GM19372 (cell line): ENCODE results near the gene SNAP29.
"Not testable (repeated sequence)": the region's sequence is repeated elsewhere in the genome, so short reads cannot be mapped to it uniquely, and the experiment has no call there.

Source experiments
- ATAC-seq: cut with Tn5 transposase; IDR thresholded peaks from one replicate; pipeline ENCODE4 v1.9.1; 2021; ENCODE audit warnings: mild to moderate bottlenecking, low read depth, moderate library complexity; ENCODE audit not compliant: unreplicated experiment

The SNAP29 gene

GRCh38 chr22:20926243-20926642 lies 67.4 kb downstream of the SNAP29 start:
- no peak for ATAC-seq

- no peak for ATAC-seq
Measured at GRCh38 chr22:20927940-20928572, 69.2 kb downstream of the SNAP29 start.

- no peak for ATAC-seq
Measured at GRCh38 chr22:20928573-20928967, 69.8 kb downstream of the SNAP29 start.

GRCh38 chr22:20930004-20930403 lies 71.2 kb downstream of the SNAP29 start:
- ATAC-seq = no peak

- not testable (repeated sequence) for ATAC-seq
Measured at GRCh38 chr22:20930435-20930834, 71.6 kb downstream of the SNAP29 start.

- ATAC-seq = no peak
Measured at GRCh38 chr22:20931126-20931654, 72.4 kb downstream of the SNAP29 start.

GRCh38 chr22:20933910-20934309 lies 75.1 kb downstream of the SNAP29 start:
- ATAC-seq = no peak

GRCh38 chr22:20935049-20935448 lies 76.2 kb downstream of the SNAP29 start:
- ATAC-seq = not testable (repeated sequence)

GRCh38 chr22:20935780-20936539 lies 77.2 kb downstream of the SNAP29 start:
- ATAC-seq = not testable (repeated sequence)

GRCh38 chr22:20937031-20937793 lies 78.4 kb downstream of the SNAP29 start:
- no peak for ATAC-seq

GRCh38 chr22:20937794-20938671 lies 79.2 kb downstream of the SNAP29 start:
- no peak for ATAC-seq

- not testable (repeated sequence) for ATAC-seq
Measured at GRCh38 chr22:20939457-20940185, 80.8 kb downstream of the SNAP29 start.

- no peak for ATAC-seq
Measured at GRCh38 chr22:20940186-20940651, 81.4 kb downstream of the SNAP29 start.
